RCC 7860 (cell line): ENCODE measurements around the gene MIB1.

ENCODE experiments used
- DNase-seq: peaks from one replicate; pipeline ENCODE4 v3.0.0-alpha.2; 2015; ENCODE audit warnings: low spot score
- FAIRE-seq: peaks from 2 replicates; lab custom pipeline; 2012; peaks lifted over from hg19 to GRCh38; lab: Jason Lieb, UNC

Gene MIB1

GRCh38 chr18:21808185-21808584, 67.6 kb downstream of the MIB1 start:
- FAIRE-seq (no peak), DNase-seq (no peak)

- DNase-seq (no peak), FAIRE-seq (no peak)
Observed at GRCh38 chr18:21809725-21810124, 69.1 kb downstream of the MIB1 start.

- DNase-seq: no peak
- no peak for FAIRE-seq
Observed at GRCh38 chr18:21815101-21815500, 74.5 kb downstream of the MIB1 start.

- peak; percentile 12 for DNase-seq
- FAIRE-seq: peak; percentile 65
Observed at GRCh38 chr18:21820033-21820810, 79.6 kb downstream of the MIB1 start.

GRCh38 chr18:21820811-21821143, 80.2 kb downstream of the MIB1 start:
- no peak for FAIRE-seq
- DNase-seq: no peak

GRCh38 chr18:21823848-21824247, 83.3 kb downstream of the MIB1 start:
- FAIRE-seq: no peak
- DNase-seq: no peak

- DNase-seq (no peak), FAIRE-seq (no peak)
Observed at GRCh38 chr18:21826196-21826595, 85.6 kb downstream of the MIB1 start.

- DNase-seq (no peak), FAIRE-seq (no peak)
Observed at GRCh38 chr18:21826641-21827302, 86.2 kb downstream of the MIB1 start.

- FAIRE-seq: no peak
- DNase-seq: no peak
Observed at GRCh38 chr18:21830532-21830931, 89.9 kb downstream of the MIB1 start.

GRCh38 chr18:21831413-21831831, 90.8 kb downstream of the MIB1 start:
- FAIRE-seq (no peak), DNase-seq (no peak)

- DNase-seq (no peak), FAIRE-seq (no peak)
Observed at GRCh38 chr18:21833604-21834298, 93.2 kb downstream of the MIB1 start.

GRCh38 chr18:21834299-21834660, 93.7 kb downstream of the MIB1 start:
- FAIRE-seq (no peak), DNase-seq (no peak)

GRCh38 chr18:21841570-21841969, 101.0 kb downstream of the MIB1 start:
- FAIRE-seq (no peak), DNase-seq (no peak)

- FAIRE-seq: no peak
Observed at GRCh38 chr18:21843341-21843740, 102.7 kb downstream of the MIB1 start.

GRCh38 chr18:21851327-21851961, 110.9 kb downstream of the MIB1 start:
- DNase-seq (peak; percentile 7), FAIRE-seq (peak; percentile 4)

More at GRCh38 chr18:21843341-21843740, 102.7 kb downstream of the MIB1 start:
- no peak for DNase-seq

GRCh38 chr18:21853016-21853415, 112.4 kb downstream of the MIB1 start:
- FAIRE-seq (no peak), DNase-seq (no peak)

GRCh38 chr18:21853775-21854552, 113.4 kb downstream of the MIB1 start:
- DNase-seq (no peak), FAIRE-seq (no peak)

GRCh38 chr18:21855432-21855831, 114.8 kb downstream of the MIB1 start:
- FAIRE-seq (no peak), DNase-seq (no peak)

- DNase-seq: no peak
- no peak for FAIRE-seq
Observed at GRCh38 chr18:21857871-21858270, 117.3 kb downstream of the MIB1 start.

GRCh38 chr18:21858544-21858943, 118.0 kb downstream of the MIB1 start:
- FAIRE-seq: no peak
- no peak for DNase-seq

GRCh38 chr18:21864386-21864785, 123.8 kb downstream of the MIB1 start:
- FAIRE-seq (peak; percentile 31), DNase-seq (no peak)
